ENCODE results near the gene ZNF213. TPM values are rescaled to one million over a fixed set of nuclear protein-coding genes. Genes with fewer than 3 reads are reported as not detected.
A peak's percentile ranks its signal among the peaks of the same experiment; 100 is the strongest.

ZNF213 gene
- total and polyA plus RNA-seq, 7 donors: 7.9 to 19.1 (median 9.3) TPM

GRCh38 chr16:3142770-3143169, 7.9 kb downstream of the ZNF213 start:
- Histone ChIP-seq H3K27ac (peak overlapping the region; percentile 96), H3K27me3 (ENCODE audit: insufficient read depth in 3 of 3, low read length in 2 of 3) (no peaks in the 10 kb centered on the region), H3K4me3 (peak overlapping the region; percentile 61), H3K4me1 (peaks cover 26% of the 10 kb centered on the region), H3K9me3 (no peaks in the 10 kb centered on the region), H3K36me3 (ENCODE audit: insufficient read depth in 1 of 2, low read depth in 1 of 2) (peaks cover 0 to 31% of the 10 kb centered on the region in 2 donors)
- intact Hi-C loops (cut with DNase I): no loop called here
- TF ChIP-seq CTCF (IDR thresholded peaks at IDR 0.05): no peak
- ATAC-seq (peak; percentile 9 to 46 (median 24)), DNase-seq (peak; percentile 27 to 63)
- 30 to 48% (median 33%) methylated on average over 13 of the region's 13 CpGs for WGBS, 3 donors

GRCh38 chr16:3143189-3143588, 8.4 kb downstream of the ZNF213 start:
- H3K27ac ChIP-seq: peak overlapping the region; percentile 96
- WGBS, 3 donors: 39 to 50% (median 41%) methylated on average over 10 to 11 of the region's 11 CpGs
- DNase-seq (no peak), ATAC-seq (peak in 3 of 4 donors; percentile 6 to 67 (median 56))
- no peaks in the 10 kb centered on the region for H3K27me3 ChIP-seq (ENCODE audit: insufficient read depth in 3 of 3, low read length in 2 of 3)
- TF ChIP-seq CTCF (IDR thresholded peaks at IDR 0.05): no peak
- intact Hi-C loops (cut with DNase I): no loop called here
- H3K4me3 ChIP-seq: peak overlapping the region; percentile 61
- H3K36me3 ChIP-seq (ENCODE audit: insufficient read depth in 1 of 2, low read depth in 1 of 2): peaks cover 0 to 27% of the 10 kb centered on the region in 2 donors
- peaks cover 25% of the 10 kb centered on the region for H3K4me1 ChIP-seq
- H3K9me3 ChIP-seq: no peaks in the 10 kb centered on the region

- intact Hi-C loops (cut with DNase I): no loop called here
- peak; percentile 88 to 90 (median 89) for ATAC-seq
- TF ChIP-seq CTCF (IDR thresholded peaks at IDR 0.05): no peak
- Histone ChIP-seq H3K9me3 (no peaks in the 10 kb centered on the region), H3K27me3 (ENCODE audit: insufficient read depth in 3 of 3, low read length in 2 of 3) (no peaks in the 10 kb centered on the region), H3K4me3 (peak overlapping the region; percentile 61), H3K36me3 (ENCODE audit: insufficient read depth in 1 of 2, low read depth in 1 of 2) (peaks cover 0 to 22% of the 10 kb centered on the region in 2 donors), H3K27ac (peak overlapping the region; percentile 96), H3K4me1 (peaks cover 25% of the 10 kb centered on the region)
- peak; percentile 77 to 91 for DNase-seq
- 28 to 45% (median 31%) methylated on average over 21 to 23 of the region's 23 CpGs for WGBS, 3 donors
Measured at GRCh38 chr16:3143598-3144320, 8.9 kb downstream of the ZNF213 start.

- Histone ChIP-seq H3K27ac (peak overlapping the region; percentile 96), H3K4me1 (peaks cover 25% of the 10 kb centered on the region), H3K36me3 (ENCODE audit: insufficient read depth in 1 of 2, low read depth in 1 of 2) (peaks cover 0 to 15% of the 10 kb centered on the region in 2 donors), H3K4me3 (peak overlapping the region; percentile 21), H3K27me3 (ENCODE audit: insufficient read depth in 3 of 3, low read length in 2 of 3) (no peaks in the 10 kb centered on the region), H3K9me3 (no peaks in the 10 kb centered on the region)
- intact Hi-C loops (cut with DNase I): no loop called here
- ATAC-seq (peak; percentile 17 to 32 (median 24)), DNase-seq (peak; percentile 32 to 68)
- no peak for TF ChIP-seq CTCF (IDR thresholded peaks at IDR 0.05)
- 48 to 59% (median 48%) methylated on average over 17 to 18 of the region's 18 CpGs for WGBS, 3 donors
Measured at GRCh38 chr16:3144321-3144983, 9.6 kb downstream of the ZNF213 start.
